SU-DHL-6 (cell line): ENCODE measurements around the gene IL7R.

Experiments
- EZH2phosphoT487 ChIP-seq: fragments of 200-600 bp; sonication (generic), shearing (Covaris generic); conservative IDR thresholded peaks from 2 replicates; pipeline ENCODE4 v1.6.1; 2018; ENCODE audit warnings: mild to moderate bottlenecking, antibody characterized with exemption, low read length, moderate library complexity, mixed read lengths
- TF ChIP-seq, protein P1 (sequence below): fragments of 200-600 bp; sonication (generic); IDR thresholded peaks from one replicate; pipeline ENCODE4 v1.5.1; 2017; ENCODE audit warnings: antibody characterized with exemption, mild to moderate bottlenecking, low read length, moderate library complexity; ENCODE audit not compliant: insufficient read depth, poor library complexity, severe bottlenecking

DNA sequence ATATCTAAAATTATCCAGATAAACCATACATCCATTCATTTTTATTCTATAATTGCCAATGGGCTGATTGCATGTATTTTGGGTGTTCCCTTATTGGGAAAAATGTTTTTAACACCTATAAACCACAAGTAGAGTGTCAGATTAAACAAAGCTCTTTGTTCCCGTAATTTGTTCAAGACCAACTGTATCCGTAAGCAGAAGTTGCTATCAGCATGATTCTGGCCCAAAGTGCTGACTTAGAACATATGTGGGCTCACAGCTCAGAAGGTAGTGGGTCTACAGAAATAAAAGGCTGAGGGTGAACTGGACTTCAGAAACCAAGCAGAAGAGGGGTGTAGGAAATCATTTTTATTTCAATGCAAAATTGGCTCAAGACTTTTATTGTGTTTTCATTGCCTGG is 23.5 kb upstream of the IL7R start:
- TF ChIP-seq, protein P1, sequence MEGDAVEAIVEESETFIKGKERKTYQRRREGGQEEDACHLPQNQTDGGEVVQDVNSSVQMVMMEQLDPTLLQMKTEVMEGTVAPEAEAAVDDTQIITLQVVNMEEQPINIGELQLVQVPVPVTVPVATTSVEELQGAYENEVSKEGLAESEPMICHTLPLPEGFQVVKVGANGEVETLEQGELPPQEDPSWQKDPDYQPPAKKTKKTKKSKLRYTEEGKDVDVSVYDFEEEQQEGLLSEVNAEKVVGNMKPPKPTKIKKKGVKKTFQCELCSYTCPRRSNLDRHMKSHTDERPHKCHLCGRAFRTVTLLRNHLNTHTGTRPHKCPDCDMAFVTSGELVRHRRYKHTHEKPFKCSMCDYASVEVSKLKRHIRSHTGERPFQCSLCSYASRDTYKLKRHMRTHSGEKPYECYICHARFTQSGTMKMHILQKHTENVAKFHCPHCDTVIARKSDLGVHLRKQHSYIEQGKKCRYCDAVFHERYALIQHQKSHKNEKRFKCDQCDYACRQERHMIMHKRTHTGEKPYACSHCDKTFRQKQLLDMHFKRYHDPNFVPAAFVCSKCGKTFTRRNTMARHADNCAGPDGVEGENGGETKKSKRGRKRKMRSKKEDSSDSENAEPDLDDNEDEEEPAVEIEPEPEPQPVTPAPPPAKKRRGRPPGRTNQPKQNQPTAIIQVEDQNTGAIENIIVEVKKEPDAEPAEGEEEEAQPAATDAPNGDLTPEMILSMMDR: no peak
- TF ChIP-seq EZH2phosphoT487: no peak
